SK-N-SH treated with all-trans-retinoic acid at 6 μM for 48 hours (cell line): Measurements from ENCODE around the gene POMGNT1.

Experiments used
- ATAC-seq: fragments of 200-7000 bp; cut with Tn5 transposase; 3 replicates; pipeline ENCODE4 v1.9.1; 2020; ENCODE audit warnings: mild to moderate bottlenecking, moderate library complexity
- ARNTL ChIP-seq: fragments of 450-650 bp; formaldehyde crosslinking; IDR thresholded peaks from 2 replicates; pipeline ENCODE4 v1.5.0; 2020; ENCODE audit warnings: low read depth, mild to moderate bottlenecking, moderate library complexity, borderline replicate concordance
- BACH2 ChIP-seq: fragments of 250-450 bp; sonication (Bioruptor Pico); IDR thresholded peaks from 2 replicates; pipeline ENCODE4 v1.9.0; 2021; ENCODE audit warnings: mild to moderate bottlenecking, borderline replicate concordance
- CSDC2 ChIP-seq: fragments of 250-450 bp; sonication (Bioruptor Pico); IDR thresholded peaks from 2 replicates; pipeline ENCODE4 v1.5.0; 2020; ENCODE audit warnings: mild to moderate bottlenecking, moderate library complexity
- CSRNP3 ChIP-seq: fragments of 250-450 bp; sonication (Bioruptor Pico); IDR thresholded peaks from 2 replicates; pipeline ENCODE4 v1.5.1; 2021; ENCODE audit warnings: mild to moderate bottlenecking, moderate library complexity
- ESRRG ChIP-seq: fragments of 250-450 bp; sonication (Bioruptor Pico); IDR thresholded peaks from 2 replicates; pipeline ENCODE4 v1.6.1; 2021; ENCODE audit warnings: mild to moderate bottlenecking
- GLIS3 ChIP-seq: fragments of 250-450 bp; sonication (Bioruptor Pico); IDR thresholded peaks from 2 replicates; pipeline ENCODE4 v1.5.0; 2020; ENCODE audit warnings: mild to moderate bottlenecking, moderate library complexity
- ISL1 ChIP-seq: fragments of 250-450 bp; sonication (Bioruptor Pico); IDR thresholded peaks from 2 replicates; pipeline ENCODE4 v2.1.2; 2022; ENCODE audit warnings: mild to moderate bottlenecking, moderate library complexity
- OSR1 ChIP-seq: fragments of 250-450 bp; sonication (Bioruptor Pico); IDR thresholded peaks from 2 replicates; pipeline ENCODE4 v1.8.0; 2022; ENCODE audit warnings: moderate library complexity, mild to moderate bottlenecking, inconsistent platforms
- PPARA ChIP-seq: fragments of 250-450 bp; sonication (Bioruptor Pico); IDR thresholded peaks from 2 replicates; pipeline ENCODE4 v1.5.0; 2020; ENCODE audit warnings: mild to moderate bottlenecking, borderline replicate concordance
- RARB ChIP-seq: fragments of 250-450 bp; sonication (Bioruptor Pico); IDR thresholded peaks from 2 replicates; pipeline ENCODE4 v1.8.0; 2021; ENCODE audit warnings: mild to moderate bottlenecking, moderate library complexity
- SNAI2 ChIP-seq: fragments of 250-450 bp; sonication (Bioruptor Pico); IDR thresholded peaks from 2 replicates; pipeline ENCODE4 v1.5.0; 2020; ENCODE audit warnings: mild to moderate bottlenecking, moderate library complexity
- TCF4 ChIP-seq: fragments of 250-450 bp; sonication (Bioruptor Pico); IDR thresholded peaks from 2 replicates; pipeline ENCODE4 v1.8.0; 2021; ENCODE audit warnings: mild to moderate bottlenecking, moderate library complexity, borderline replicate concordance
- TOX ChIP-seq: fragments of 250-450 bp; sonication (Bioruptor Pico); IDR thresholded peaks from 2 replicates; pipeline ENCODE4 v1.8.0; 2021; ENCODE audit warnings: mild to moderate bottlenecking, moderate library complexity, borderline replicate concordance
- ZC3H10 ChIP-seq: fragments of 250-450 bp; sonication (Bioruptor Pico); IDR thresholded peaks from 2 replicates; pipeline ENCODE4 v1.5.1; 2021; ENCODE audit warnings: mild to moderate bottlenecking, moderate library complexity
- ZFP3 ChIP-seq: fragments of 250-450 bp; sonication (Bioruptor Pico); IDR thresholded peaks from 2 replicates; pipeline ENCODE4 v1.5.0; 2020; ENCODE audit warnings: mild to moderate bottlenecking, moderate library complexity
- ZFP30 ChIP-seq: fragments of 450-650 bp; formaldehyde crosslinking; IDR thresholded peaks from 2 replicates; pipeline ENCODE4 v1.5.0; 2022; ENCODE audit warnings: mild to moderate bottlenecking, moderate library complexity
- ZNF565 ChIP-seq: fragments of 450-650 bp; formaldehyde crosslinking; conservative IDR thresholded peaks from 2 replicates; pipeline ENCODE4 v1.5.0; 2020; ENCODE audit warnings: low read depth, mild to moderate bottlenecking, moderate library complexity
- ZNF70 ChIP-seq: fragments of 450-650 bp; formaldehyde crosslinking; IDR thresholded peaks from 2 replicates; pipeline ENCODE4 v1.5.0; 2020; ENCODE audit warnings: mild to moderate bottlenecking, moderate library complexity
- ZNF8 ChIP-seq: fragments of 450-650 bp; formaldehyde crosslinking; IDR thresholded peaks from 2 replicates; pipeline ENCODE4 v1.5.0; 2020; ENCODE audit warnings: mild to moderate bottlenecking, moderate library complexity
- TF ChIP-seq, protein P1 (sequence below): fragments of 250-450 bp; sonication (Bioruptor Pico); IDR thresholded peaks from 2 replicates; pipeline ENCODE4 v1.8.0; 2021; ENCODE audit warnings: low read depth, mild to moderate bottlenecking, moderate library complexity, borderline replicate concordance
- TF ChIP-seq, protein P2 (sequence below): fragments of 250-450 bp; sonication (Bioruptor Pico); IDR thresholded peaks from 2 replicates; pipeline ENCODE4 v1.8.0; 2020; ENCODE audit warnings: mild to moderate bottlenecking, moderate library complexity, borderline replicate concordance

Gene POMGNT1

DNA sequence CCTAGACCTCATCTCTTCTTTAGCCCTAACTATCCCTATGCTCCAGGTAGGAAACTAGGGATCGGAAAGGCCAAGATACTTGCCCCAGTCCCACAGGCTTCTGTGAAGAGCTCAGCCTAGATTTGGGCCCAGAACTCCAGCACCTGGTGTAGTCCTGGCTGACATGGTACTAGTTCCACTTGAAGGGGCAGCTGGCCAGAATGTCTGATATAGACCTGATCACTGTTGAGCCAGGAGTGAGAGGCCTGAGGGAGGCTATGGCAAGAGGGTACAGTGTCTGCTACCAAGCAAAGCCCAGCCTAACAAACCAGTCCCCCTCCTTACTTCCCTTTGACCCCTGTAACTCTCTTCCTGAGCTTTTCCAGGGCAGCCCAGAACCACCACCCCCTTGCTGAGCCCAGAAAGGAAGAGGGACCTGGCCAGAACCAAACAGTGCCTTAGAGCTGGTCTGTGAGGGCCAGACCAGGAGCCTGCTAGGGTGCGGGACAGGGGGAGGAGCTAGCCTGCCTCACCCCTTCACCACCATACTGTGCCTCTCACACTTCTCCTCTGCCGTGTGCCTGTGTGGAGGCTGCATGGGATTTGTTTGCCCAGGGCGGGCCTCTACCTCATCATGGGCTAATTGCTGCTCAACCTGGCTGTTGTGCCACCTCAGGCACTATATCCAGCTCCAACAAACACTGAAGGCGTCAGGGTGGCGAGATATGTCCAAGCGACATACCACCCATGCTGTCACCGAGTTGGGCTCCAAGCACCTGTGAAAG lies 10.9 kb downstream of the POMGNT1 start:
- ATAC-seq, result no peak
- no peak for TF ChIP-seq ARNTL (CRISPR knock-in tag)
- TF ChIP-seq, protein P1, sequence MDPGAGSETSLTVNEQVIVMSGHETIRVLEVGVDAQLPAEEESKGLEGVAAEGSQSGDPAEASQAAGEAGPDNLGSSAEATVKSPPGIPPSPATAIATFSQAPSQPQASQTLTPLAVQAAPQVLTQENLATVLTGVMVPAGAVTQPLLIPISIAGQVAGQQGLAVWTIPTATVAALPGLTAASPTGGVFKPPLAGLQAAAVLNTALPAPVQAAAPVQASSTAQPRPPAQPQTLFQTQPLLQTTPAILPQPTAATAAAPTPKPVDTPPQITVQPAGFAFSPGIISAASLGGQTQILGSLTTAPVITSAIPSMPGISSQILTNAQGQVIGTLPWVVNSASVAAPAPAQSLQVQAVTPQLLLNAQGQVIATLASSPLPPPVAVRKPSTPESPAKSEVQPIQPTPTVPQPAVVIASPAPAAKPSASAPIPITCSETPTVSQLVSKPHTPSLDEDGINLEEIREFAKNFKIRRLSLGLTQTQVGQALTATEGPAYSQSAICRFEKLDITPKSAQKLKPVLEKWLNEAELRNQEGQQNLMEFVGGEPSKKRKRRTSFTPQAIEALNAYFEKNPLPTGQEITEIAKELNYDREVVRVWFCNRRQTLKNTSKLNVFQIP (CRISPR knock-in tag), result no peak
- TF ChIP-seq ZNF8 (CRISPR knock-in tag), result no peak
- no peak for TF ChIP-seq TCF4 (CRISPR knock-in tag)
- TF ChIP-seq, protein P2, sequence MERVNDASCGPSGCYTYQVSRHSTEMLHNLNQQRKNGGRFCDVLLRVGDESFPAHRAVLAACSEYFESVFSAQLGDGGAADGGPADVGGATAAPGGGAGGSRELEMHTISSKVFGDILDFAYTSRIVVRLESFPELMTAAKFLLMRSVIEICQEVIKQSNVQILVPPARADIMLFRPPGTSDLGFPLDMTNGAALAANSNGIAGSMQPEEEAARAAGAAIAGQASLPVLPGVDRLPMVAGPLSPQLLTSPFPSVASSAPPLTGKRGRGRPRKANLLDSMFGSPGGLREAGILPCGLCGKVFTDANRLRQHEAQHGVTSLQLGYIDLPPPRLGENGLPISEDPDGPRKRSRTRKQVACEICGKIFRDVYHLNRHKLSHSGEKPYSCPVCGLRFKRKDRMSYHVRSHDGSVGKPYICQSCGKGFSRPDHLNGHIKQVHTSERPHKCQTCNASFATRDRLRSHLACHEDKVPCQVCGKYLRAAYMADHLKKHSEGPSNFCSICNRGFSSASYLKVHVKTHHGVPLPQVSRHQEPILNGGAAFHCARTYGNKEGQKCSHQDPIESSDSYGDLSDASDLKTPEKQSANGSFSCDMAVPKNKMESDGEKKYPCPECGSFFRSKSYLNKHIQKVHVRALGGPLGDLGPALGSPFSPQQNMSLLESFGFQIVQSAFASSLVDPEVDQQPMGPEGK (CRISPR knock-in tag), result no peak
- no peak for TF ChIP-seq CSRNP3 (CRISPR knock-in tag)
- TF ChIP-seq ZFP30 (CRISPR knock-in tag), result no peak
- no peak for TF ChIP-seq BACH2 (CRISPR knock-in tag)
- TF ChIP-seq ZNF70 (CRISPR knock-in tag), result no peak
- TF ChIP-seq SNAI2 (CRISPR knock-in tag), result no peak
- TF ChIP-seq ISL1 (CRISPR knock-in tag), result no peak
- no peak for TF ChIP-seq ESRRG (CRISPR knock-in tag)
- no peak for TF ChIP-seq TOX (CRISPR knock-in tag)
- no peak for TF ChIP-seq RARB
- TF ChIP-seq CSDC2 (CRISPR knock-in tag), result no peak
- TF ChIP-seq ZFP3, result no peak
- TF ChIP-seq, all 23 proteins: peak for 0

GRCh38 chr1:46186076-46186475 lies 12.2 kb downstream of the POMGNT1 start:
- ATAC-seq, result no peak
- TF ChIP-seq ARNTL (CRISPR knock-in tag) (no peak), ZNF8 (CRISPR knock-in tag) (no peak), CSDC2 (CRISPR knock-in tag) (no peak), ESRRG (CRISPR knock-in tag) (no peak)

- ATAC-seq, result no peak
- no peak for TF ChIP-seq ZNF565
- TF ChIP-seq BACH2 (CRISPR knock-in tag), result no peak
- TF ChIP-seq ZFP30 (CRISPR knock-in tag), result no peak
- TF ChIP-seq TCF4 (CRISPR knock-in tag), result no peak
- TF ChIP-seq ARNTL (CRISPR knock-in tag), result no peak
- no peak for TF ChIP-seq OSR1 (CRISPR knock-in tag)
- TF ChIP-seq CSRNP3 (CRISPR knock-in tag), result no peak
- TF ChIP-seq ZC3H10, result no peak
- no peak for TF ChIP-seq PPARA (CRISPR knock-in tag)
- no peak for TF ChIP-seq ZNF8 (CRISPR knock-in tag)
- TF ChIP-seq GLIS3 (CRISPR knock-in tag), result no peak
- TF ChIP-seq SNAI2 (CRISPR knock-in tag), result no peak
- TF ChIP-seq TOX (CRISPR knock-in tag), result no peak
- TF ChIP-seq ESRRG (CRISPR knock-in tag), result no peak
Observed at GRCh38 chr1:46184920-46185658, 13.1 kb downstream of the POMGNT1 start.
